AG04449 (cell line): ENCODE data around the gene CDH7.

Experiments used
- CTCF ChIA-PET: fragments of 350-600 bp; formaldehyde crosslinking; extraction: SDS; loops from one replicate; lab custom pipeline; 2021; ENCODE audit warnings: antibody characterized with exemption; lab: Yijun Ruan, JAX
- POLR2A ChIA-PET: fragments of 400-600, 350-600 bp; formaldehyde crosslinking; extraction: SDS; loops from one replicate; lab custom pipeline; 2020; ENCODE audit warnings: antibody characterized with exemption, inconsistent platforms; lab: Yijun Ruan, JAX
- DNase-seq: peaks from one replicate; pipeline ENCODE4 v3.0.0-alpha.2; 2010; ENCODE audit warnings: low read depth, low spot score
- H3K4me3 ChIP-seq: 2 replicates; pipeline ENCODE4 v1.5.1; 2011; ENCODE audit warnings: low read depth, mild to moderate bottlenecking, control low read depth, low read length
- TF ChIP-seq, protein P1 (sequence below): IDR thresholded peaks from one replicate; pipeline ENCODE4 v1.5.1; 2011; ENCODE audit warnings: mild to moderate bottlenecking, moderate library complexity, low read length, control low read depth, inconsistent platforms; ENCODE audit not compliant: insufficient read depth; ENCODE audit errors: missing control alignments

The CDH7 gene

DNA sequence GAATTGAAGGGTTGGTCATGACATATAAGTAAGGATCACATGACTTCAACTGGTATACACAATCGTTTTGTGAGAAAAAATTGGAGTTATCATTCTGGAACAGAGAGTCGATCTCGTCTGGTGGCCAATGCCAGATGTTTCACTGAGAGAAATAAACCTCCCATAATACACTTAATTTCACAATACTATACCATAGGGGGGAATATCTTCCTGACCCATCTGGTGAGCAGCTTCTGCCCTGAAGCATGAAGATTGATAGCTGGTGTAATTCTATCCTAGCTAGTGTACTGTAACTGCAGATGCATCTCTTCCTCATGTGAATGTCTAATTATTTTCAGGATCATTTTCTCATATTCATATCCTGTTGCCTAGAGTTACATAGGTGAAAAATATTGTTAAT lies 15.7 kb upstream of the CDH7 start:
- TF ChIP-seq, protein P1, sequence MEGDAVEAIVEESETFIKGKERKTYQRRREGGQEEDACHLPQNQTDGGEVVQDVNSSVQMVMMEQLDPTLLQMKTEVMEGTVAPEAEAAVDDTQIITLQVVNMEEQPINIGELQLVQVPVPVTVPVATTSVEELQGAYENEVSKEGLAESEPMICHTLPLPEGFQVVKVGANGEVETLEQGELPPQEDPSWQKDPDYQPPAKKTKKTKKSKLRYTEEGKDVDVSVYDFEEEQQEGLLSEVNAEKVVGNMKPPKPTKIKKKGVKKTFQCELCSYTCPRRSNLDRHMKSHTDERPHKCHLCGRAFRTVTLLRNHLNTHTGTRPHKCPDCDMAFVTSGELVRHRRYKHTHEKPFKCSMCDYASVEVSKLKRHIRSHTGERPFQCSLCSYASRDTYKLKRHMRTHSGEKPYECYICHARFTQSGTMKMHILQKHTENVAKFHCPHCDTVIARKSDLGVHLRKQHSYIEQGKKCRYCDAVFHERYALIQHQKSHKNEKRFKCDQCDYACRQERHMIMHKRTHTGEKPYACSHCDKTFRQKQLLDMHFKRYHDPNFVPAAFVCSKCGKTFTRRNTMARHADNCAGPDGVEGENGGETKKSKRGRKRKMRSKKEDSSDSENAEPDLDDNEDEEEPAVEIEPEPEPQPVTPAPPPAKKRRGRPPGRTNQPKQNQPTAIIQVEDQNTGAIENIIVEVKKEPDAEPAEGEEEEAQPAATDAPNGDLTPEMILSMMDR, result no peak
- no peak for DNase-seq
- POLR2A ChIA-PET, result no interaction called here
- H3K4me3 ChIP-seq, result no peak overlapping the region
- CTCF ChIA-PET, result no interaction called here

DNA sequence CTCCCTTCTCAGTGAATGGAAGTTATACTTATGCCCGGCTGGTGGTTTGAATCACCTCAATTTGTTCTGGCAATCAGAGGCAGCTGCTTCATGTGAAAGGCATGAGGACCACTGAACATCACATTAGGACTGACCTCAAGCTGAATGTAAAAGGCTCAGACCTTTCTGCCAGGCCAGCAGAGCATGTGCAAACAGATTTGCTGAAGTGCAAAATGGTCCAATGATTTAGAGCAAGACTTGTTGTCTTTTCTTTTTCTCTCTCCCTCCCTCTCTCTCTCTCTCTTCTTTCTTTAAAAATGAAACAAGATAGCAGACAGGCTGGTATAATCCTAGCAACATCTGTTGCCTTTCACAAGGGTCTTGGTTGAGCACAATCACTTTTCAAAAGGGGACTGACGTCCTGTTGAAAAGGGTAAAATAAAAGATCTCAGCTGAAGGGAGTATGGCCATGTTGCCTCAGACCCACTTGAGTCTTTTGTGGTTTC lies 13.3 kb upstream of the CDH7 start:
- H3K4me3 ChIP-seq, result no peak overlapping the region
- CTCF ChIA-PET, result no interaction called here
- TF ChIP-seq, protein P1, result no peak
- POLR2A ChIA-PET, result no interaction called here
- no peak for DNase-seq

DNA sequence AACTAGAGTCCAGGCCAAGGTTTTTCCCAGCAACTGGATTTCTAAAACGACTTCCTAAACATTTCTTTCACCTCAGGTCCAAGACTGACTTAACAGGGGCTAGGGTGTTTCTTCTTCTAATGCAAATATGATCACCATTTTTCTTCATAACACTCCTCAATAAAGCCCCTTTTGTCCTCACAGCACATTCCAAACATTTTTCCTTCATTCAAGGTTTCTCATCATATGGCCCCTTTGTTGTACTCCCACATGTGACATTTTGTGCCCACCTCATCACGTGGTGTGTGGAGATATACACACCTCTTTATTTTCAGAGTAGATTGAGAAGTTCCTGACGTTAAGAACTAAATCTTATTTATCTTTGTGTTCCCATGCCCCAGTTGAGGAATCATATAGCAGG lies 3.9 kb upstream of the CDH7 start:
- DNase-seq, result no peak
- ChIA-PET POLR2A (no interaction called here), CTCF (no interaction called here)
- no peak overlapping the region for H3K4me3 ChIP-seq
- TF ChIP-seq, protein P1, result no peak

DNA sequence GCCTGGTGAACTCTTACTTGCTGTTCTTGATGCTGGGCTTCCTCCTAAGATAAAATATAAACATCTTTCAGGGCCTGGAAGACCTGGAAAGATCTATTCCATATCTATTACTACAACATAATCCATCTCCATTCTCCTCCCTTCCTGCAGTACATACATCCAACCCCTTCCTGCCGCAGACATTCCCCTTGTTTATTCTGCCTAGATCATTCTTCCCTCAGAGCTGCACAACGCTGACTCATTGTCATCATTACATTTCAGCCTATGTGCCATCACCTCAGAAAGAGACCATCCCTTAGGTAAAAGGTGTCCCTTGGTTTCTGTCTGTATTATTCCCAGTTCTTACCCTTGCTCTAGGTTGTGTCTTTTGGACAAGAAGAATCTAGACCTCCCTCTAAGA lies 2.5 kb upstream of the CDH7 start:
- ChIA-PET POLR2A (no interaction called here), CTCF (no interaction called here)
- no peak overlapping the region for H3K4me3 ChIP-seq
- no peak for DNase-seq
- TF ChIP-seq, protein P1, result no peak

DNA sequence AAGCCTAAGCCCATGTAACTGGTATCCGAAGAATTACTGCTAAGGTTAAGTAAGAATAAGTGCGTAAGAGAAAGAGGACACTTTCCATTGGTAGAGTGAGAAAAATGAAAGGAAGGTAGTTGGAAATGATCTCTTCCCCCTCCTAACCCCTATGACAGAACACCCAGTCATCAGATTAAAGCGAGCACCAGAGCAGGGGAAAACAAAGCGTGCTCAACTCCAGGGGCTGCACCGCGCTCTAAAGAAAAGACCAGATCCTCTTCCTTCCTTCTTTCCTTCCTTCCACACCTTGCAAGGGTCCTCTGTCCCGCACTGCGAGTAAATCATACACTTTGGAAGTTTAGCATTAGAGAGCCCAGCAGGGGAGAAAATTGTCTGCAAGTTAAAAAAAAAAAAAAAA lies 971 bp upstream of the CDH7 start:
- TF ChIP-seq, protein P1, result no peak
- H3K4me3 ChIP-seq, result no peak overlapping the region
- POLR2A ChIA-PET, result no interaction called here
- DNase-seq, result no peak
- CTCF ChIA-PET, result no interaction called here

DNA sequence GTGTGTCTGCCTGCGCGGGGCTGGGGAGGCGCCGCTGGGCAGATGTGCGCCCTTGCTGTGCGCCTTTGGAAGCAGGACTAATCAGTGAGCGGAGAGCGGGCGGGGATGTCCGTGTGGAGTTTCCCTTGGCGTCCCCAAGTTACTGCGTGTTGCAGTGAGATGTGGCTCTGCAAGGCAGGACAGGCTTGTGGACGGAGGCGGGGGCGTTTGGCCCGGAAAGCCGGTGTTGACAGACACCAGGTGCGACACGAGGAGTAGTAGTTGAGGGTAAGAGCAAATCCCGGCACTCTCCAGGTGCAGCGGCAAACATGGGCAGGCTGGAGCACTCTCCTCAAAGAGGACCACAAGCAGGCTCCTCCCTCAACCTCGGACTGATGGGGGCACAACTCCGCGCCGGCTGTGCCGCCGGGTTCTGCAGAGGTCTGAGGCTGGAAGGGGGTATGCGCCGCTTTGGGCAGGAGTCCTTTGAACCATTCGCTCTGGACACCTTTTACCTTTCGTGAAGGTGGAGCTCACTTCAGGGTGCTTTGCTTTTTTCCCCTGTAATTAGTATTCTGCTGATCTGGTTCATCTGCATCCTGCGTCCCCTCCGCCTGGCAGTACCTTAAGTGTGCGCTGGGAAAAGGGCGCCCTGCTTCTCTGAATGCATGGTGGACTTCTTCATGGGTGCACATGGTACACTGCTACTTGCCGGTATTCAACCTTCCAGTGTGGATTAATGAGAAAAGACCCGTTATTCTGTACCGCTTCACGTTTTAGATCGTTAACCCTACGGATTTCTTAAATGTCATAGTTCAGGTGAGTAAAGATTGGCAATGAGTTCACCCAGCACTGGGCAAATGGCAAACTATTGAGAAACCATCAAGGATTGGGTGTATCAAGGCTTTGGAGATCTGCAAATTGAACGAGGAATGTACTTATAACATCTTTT lies 608 bp downstream of the CDH7 start:
- TF ChIP-seq, protein P1, result no peak
- DNase-seq, result no peak
- ChIA-PET POLR2A (no interaction called here), CTCF (no interaction called here)
- no peak overlapping the region for H3K4me3 ChIP-seq
